Activated B cell treated with CpG ODN at 0.5 μM for 24 hours (primary cell): ENCODE results near the gene ATP2B2. TPM values are rescaled to one million over a fixed set of nuclear protein-coding genes. Genes with fewer than 3 reads are reported as not detected.

Experiments used
- ATAC-seq: fragments of 200-7000 bp; cut with Tn5 transposase; one replicate; pipeline ENCODE4 v1.10.0; 2021; ENCODE audit warnings: low read depth, mild to moderate bottlenecking, moderate library complexity
- CTCF ChIA-PET: fragments of 350-600 bp; sonication (Branson Sonifier 250); formaldehyde crosslinking; loops from one replicate; lab custom pipeline; 2021; ENCODE audit warnings: antibody characterized with exemption; lab: Charles Lee
- POLR2A ChIA-PET: fragments of 350-600 bp; sonication (Branson Sonifier 250); formaldehyde crosslinking; loops from one replicate; lab custom pipeline; 2021; ENCODE audit warnings: antibody characterized with exemption; lab: Charles Lee
- DNase-seq: peaks from one replicate; pipeline ENCODE4 v3.0.0; 2022
- H3K27ac Mint-ChIP-seq: one replicate; pipeline ENCODE4 v1.8.0; 2020; ENCODE audit warnings: mixed read lengths
- H3K27me3 Mint-ChIP-seq: one replicate; pipeline ENCODE4 v1.8.0; 2021; ENCODE audit warnings: mixed read lengths
- H3K36me3 Mint-ChIP-seq: one replicate; pipeline ENCODE4 v1.8.0; 2021; ENCODE audit warnings: low read depth, mixed read lengths
- H3K4me1 Mint-ChIP-seq: one replicate; pipeline ENCODE4 v1.8.0; 2021; ENCODE audit warnings: mixed read lengths
- H3K4me3 Mint-ChIP-seq: one replicate; pipeline ENCODE4 v1.8.0; 2020; ENCODE audit warnings: mild to moderate bottlenecking, mixed read lengths
- H3K9me3 Mint-ChIP-seq: one replicate; pipeline ENCODE4 v1.8.0; 2020; ENCODE audit warnings: mixed read lengths
- CTCF ChIP-seq: fragments of 200-600 bp; IDR thresholded peaks from one replicate; pipeline ENCODE4 v1.8.0; 2022; ENCODE audit warnings: antibody characterized with exemption, mild to moderate bottlenecking
- intact Hi-C: fragments of 100-400 bp; cut with micrococcal nuclease; formaldehyde crosslinking; loops from one replicate; pipeline ENCODE4 v1.15.1; 2024
- total RNA-seq: library from RNA; stranded (reverse); gene quantifications from 2 replicates; pipeline ENCODE4 v1.2.3, GENCODE V29; 2022

Gene ATP2B2
- total RNA-seq, 1 donor from 2014 or later = not detected

GRCh38 chr3:10465161-10465560 lies 40.2 kb downstream of the ATP2B2 start:
- ATAC-seq (no peak), DNase-seq (no peak)
- intact Hi-C loops = no loop called here
- no peak overlapping the region for H3K27ac Mint-ChIP-seq
- H3K4me1 Mint-ChIP-seq = peaks cover 3% of the 10 kb centered on the region
- ChIA-PET CTCF (no interaction called here), POLR2A (no interaction called here)
- H3K27me3 Mint-ChIP-seq = peaks cover 15% of the 10 kb centered on the region
- H3K36me3 Mint-ChIP-seq = no peaks in the 10 kb centered on the region
- H3K4me3 Mint-ChIP-seq = no peak overlapping the region
- H3K9me3 Mint-ChIP-seq = no peaks in the 10 kb centered on the region
- no peak for TF ChIP-seq CTCF

DNA sequence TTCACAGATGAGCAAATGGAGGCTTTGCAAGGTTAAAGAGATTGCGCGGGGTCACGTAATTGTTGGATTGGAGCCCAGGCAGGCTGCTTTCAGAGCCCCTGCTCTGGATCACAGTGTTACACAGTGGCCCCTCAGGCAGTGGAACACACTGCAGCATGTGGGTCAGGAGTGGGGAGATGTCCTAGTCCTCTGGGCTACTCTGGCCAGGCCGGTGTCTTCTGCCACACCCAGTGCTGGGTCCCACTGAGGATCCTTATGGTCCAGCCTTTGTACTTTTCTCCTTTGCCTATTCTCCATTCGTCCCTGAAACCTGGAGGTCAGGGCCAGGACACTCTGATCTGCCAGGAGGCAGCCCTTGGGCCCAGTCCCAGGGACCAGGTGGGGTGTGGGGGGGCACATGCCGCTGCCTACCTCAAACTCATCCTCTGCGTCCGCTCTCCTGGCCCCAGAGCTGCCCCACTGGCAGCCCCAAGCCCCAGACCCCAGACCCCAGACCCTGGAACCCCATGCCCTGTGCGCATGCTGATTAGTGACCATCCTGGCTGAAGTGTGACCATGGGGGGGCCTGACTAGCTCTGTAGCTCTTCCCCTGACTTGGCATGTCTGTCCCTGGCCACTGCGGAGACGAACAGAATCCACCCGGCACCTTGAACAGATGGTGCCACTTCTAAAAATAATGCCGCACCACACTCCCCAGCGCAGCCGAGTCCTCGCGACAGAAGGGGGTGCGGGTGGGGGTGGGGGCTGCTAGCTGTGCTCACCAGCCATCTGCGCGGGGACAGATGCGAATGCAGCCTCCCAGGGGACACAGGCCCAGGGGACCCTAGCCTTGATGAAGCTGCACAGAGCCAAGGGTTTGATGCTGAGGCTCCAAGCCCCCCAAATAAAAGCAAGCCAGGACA lies 41.6 kb downstream of the ATP2B2 start:
- no peak for DNase-seq
- no peaks in the 10 kb centered on the region for H3K9me3 Mint-ChIP-seq
- no peak overlapping the region for H3K27ac Mint-ChIP-seq
- ATAC-seq = no peak
- H3K4me1 Mint-ChIP-seq = peaks cover 3% of the 10 kb centered on the region
- ChIA-PET CTCF (no interaction called here), POLR2A (no interaction called here)
- no peak overlapping the region for H3K4me3 Mint-ChIP-seq
- H3K36me3 Mint-ChIP-seq = no peaks in the 10 kb centered on the region
- no peak for TF ChIP-seq CTCF
- peaks cover 12% of the 10 kb centered on the region for H3K27me3 Mint-ChIP-seq
- intact Hi-C loops = no loop called here

GRCh38 chr3:10462641-10463532 lies 42.5 kb downstream of the ATP2B2 start:
- Mint-ChIP-seq H3K36me3 (no peaks in the 10 kb centered on the region), H3K9me3 (no peaks in the 10 kb centered on the region), H3K27me3 (peaks cover 9% of the 10 kb centered on the region), H3K4me3 (no peak overlapping the region), H3K27ac (no peak overlapping the region), H3K4me1 (peaks cover 6% of the 10 kb centered on the region)
- intact Hi-C loops = no loop called here
- CTCF ChIA-PET = no interaction called here
- no peak for TF ChIP-seq CTCF
- ATAC-seq (no peak), DNase-seq (no peak)
- POLR2A ChIA-PET = no interaction called here

DNA sequence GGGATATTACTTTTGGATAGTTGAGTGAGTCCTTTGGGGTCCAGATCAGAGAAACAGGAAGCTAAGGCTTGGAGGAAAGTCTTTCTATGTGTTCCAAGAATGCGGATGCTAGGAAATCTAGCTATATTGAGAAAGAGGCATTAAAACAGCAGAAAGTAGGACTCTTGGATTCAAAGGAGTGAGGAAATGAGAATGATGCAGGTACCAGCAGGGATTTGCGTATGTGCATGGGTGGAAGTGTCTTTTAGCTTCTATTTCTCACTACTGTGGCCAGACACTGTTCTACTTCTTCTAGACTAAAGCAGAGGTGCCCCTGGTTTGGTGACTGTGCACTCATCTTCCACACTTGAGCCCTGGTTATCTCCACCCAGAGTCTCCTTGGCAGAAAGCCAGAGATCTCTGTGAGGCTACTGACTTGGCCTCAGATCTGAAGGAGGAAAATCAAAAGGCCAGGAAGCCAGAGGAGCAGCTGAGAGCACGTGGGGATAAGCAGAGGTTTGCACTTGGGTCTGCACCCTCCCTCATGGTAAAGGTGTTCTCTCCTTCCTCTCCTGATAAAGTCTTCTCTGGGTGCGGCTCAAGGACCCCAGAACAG lies 44.3 kb downstream of the ATP2B2 start:
- no peaks in the 10 kb centered on the region for H3K9me3 Mint-ChIP-seq
- peaks cover 2% of the 10 kb centered on the region for H3K27me3 Mint-ChIP-seq
- no peak for TF ChIP-seq CTCF
- ChIA-PET CTCF (no interaction called here), POLR2A (no interaction called here)
- DNase-seq = no peak
- no peak overlapping the region for H3K4me3 Mint-ChIP-seq
- intact Hi-C loops = no loop called here
- no peaks in the 10 kb centered on the region for H3K36me3 Mint-ChIP-seq
- no peak for ATAC-seq
- peaks cover 22% of the 10 kb centered on the region for H3K4me1 Mint-ChIP-seq
- H3K27ac Mint-ChIP-seq = no peak overlapping the region
